Stimulated activated memory B cell treated with anti-CD40 and anti-IgM and Interleukin-4, amounts not matched to agents 10 μg/mL and 1 μg/mL and 100 μg/mL, for 72 hours (primary cell): ENCODE measurements around the gene AKNA.

Experiments used
- ATAC-seq: fragments of 150-1000 bp; cut with Tn5 transposase; 2 replicates; pipeline ENCODE4 v1.10.0; 2021
- H3K27ac Mint-ChIP-seq: one replicate; pipeline ENCODE4 v1.8.0; 2022; ENCODE audit warnings: mild to moderate bottlenecking, mixed read lengths
- H3K27me3 Mint-ChIP-seq: one replicate; pipeline ENCODE4 v1.8.0; 2022; ENCODE audit warnings: mixed read lengths
- H3K36me3 Mint-ChIP-seq: one replicate; pipeline ENCODE4 v1.8.0; 2022; ENCODE audit warnings: mixed read lengths
- H3K4me1 Mint-ChIP-seq: one replicate; pipeline ENCODE4 v1.8.0; 2022; ENCODE audit warnings: mixed read lengths
- H3K4me3 Mint-ChIP-seq: one replicate; pipeline ENCODE4 v1.8.0; 2022; ENCODE audit warnings: mild to moderate bottlenecking, moderate library complexity, mixed read lengths
- H3K9me3 Mint-ChIP-seq: one replicate; pipeline ENCODE4 v1.8.0; 2022; ENCODE audit warnings: mixed read lengths

The AKNA gene

GRCh38 chr9:114367366-114367765, 20.4 kb downstream of the AKNA start:
- Mint-ChIP-seq H3K27ac (peak overlapping the region; percentile 59), H3K4me3 (peak overlapping the region; percentile 18), H3K27me3 (no peaks in the 10 kb centered on the region), H3K36me3 (peaks cover 74% of the 10 kb centered on the region), H3K9me3 (peaks cover 7% of the 10 kb centered on the region), H3K4me1 (peaks cover 92% of the 10 kb centered on the region)
- ATAC-seq, result no peak

- H3K36me3 Mint-ChIP-seq, result peaks cover 68% of the 10 kb centered on the region
- H3K4me3 Mint-ChIP-seq, result peak overlapping the region; percentile 64
- H3K9me3 Mint-ChIP-seq, result peaks cover 7% of the 10 kb centered on the region
- H3K4me1 Mint-ChIP-seq, result peaks cover 84% of the 10 kb centered on the region
- H3K27me3 Mint-ChIP-seq, result no peaks in the 10 kb centered on the region
- peak; percentile 78 for ATAC-seq
- peak overlapping the region; percentile 59 for H3K27ac Mint-ChIP-seq
Observed at GRCh38 chr9:114366334-114367128, 21.3 kb downstream of the AKNA start.

GRCh38 chr9:114365194-114365593, 22.6 kb downstream of the AKNA start:
- H3K36me3 Mint-ChIP-seq, result peaks cover 75% of the 10 kb centered on the region
- peaks cover 7% of the 10 kb centered on the region for H3K9me3 Mint-ChIP-seq
- no peak overlapping the region for H3K4me3 Mint-ChIP-seq
- peak overlapping the region; percentile 84 for H3K27ac Mint-ChIP-seq
- H3K27me3 Mint-ChIP-seq, result no peaks in the 10 kb centered on the region
- ATAC-seq, result no peak
- H3K4me1 Mint-ChIP-seq, result peaks cover 87% of the 10 kb centered on the region

- ATAC-seq, result peak; percentile 74
- Mint-ChIP-seq H3K36me3 (peaks cover 75% of the 10 kb centered on the region), H3K27ac (peak overlapping the region; percentile 84), H3K27me3 (no peaks in the 10 kb centered on the region), H3K4me1 (peaks cover 84% of the 10 kb centered on the region), H3K4me3 (peak overlapping the region; percentile 31), H3K9me3 (peaks cover 2% of the 10 kb centered on the region)
Observed at GRCh38 chr9:114364134-114365041, 23.4 kb downstream of the AKNA start.

- H3K27me3 Mint-ChIP-seq, result no peaks in the 10 kb centered on the region
- no peak for ATAC-seq
- peaks cover 78% of the 10 kb centered on the region for H3K36me3 Mint-ChIP-seq
- peaks cover 2% of the 10 kb centered on the region for H3K9me3 Mint-ChIP-seq
- H3K4me1 Mint-ChIP-seq, result peaks cover 75% of the 10 kb centered on the region
- no peak overlapping the region for H3K4me3 Mint-ChIP-seq
- peak overlapping the region; percentile 84 for H3K27ac Mint-ChIP-seq
Observed at GRCh38 chr9:114363424-114363823, 24.4 kb downstream of the AKNA start.

- Mint-ChIP-seq H3K27ac (peak overlapping the region; percentile 84), H3K36me3 (peaks cover 78% of the 10 kb centered on the region), H3K4me3 (no peak overlapping the region), H3K27me3 (no peaks in the 10 kb centered on the region), H3K9me3 (peaks cover 2% of the 10 kb centered on the region), H3K4me1 (peaks cover 65% of the 10 kb centered on the region)
- no peak for ATAC-seq
Observed at GRCh38 chr9:114362394-114362793, 25.4 kb downstream of the AKNA start.

GRCh38 chr9:114361542-114361941, 26.2 kb downstream of the AKNA start:
- Mint-ChIP-seq H3K36me3 (peaks cover 79% of the 10 kb centered on the region), H3K27me3 (no peaks in the 10 kb centered on the region), H3K4me1 (peaks cover 60% of the 10 kb centered on the region), H3K4me3 (no peak overlapping the region), H3K27ac (peak overlapping the region; percentile 84), H3K9me3 (peaks cover 2% of the 10 kb centered on the region)
- no peak for ATAC-seq

- H3K27me3 Mint-ChIP-seq, result no peaks in the 10 kb centered on the region
- H3K4me1 Mint-ChIP-seq, result peaks cover 48% of the 10 kb centered on the region
- no peak overlapping the region for H3K4me3 Mint-ChIP-seq
- no peak for ATAC-seq
- H3K27ac Mint-ChIP-seq, result peak overlapping the region; percentile 84
- peaks cover 1% of the 10 kb centered on the region for H3K9me3 Mint-ChIP-seq
- H3K36me3 Mint-ChIP-seq, result peaks cover 74% of the 10 kb centered on the region
Observed at GRCh38 chr9:114359801-114360200, 28.0 kb downstream of the AKNA start.

- Mint-ChIP-seq H3K9me3 (no peaks in the 10 kb centered on the region), H3K4me3 (no peak overlapping the region), H3K36me3 (peaks cover 55% of the 10 kb centered on the region), H3K27me3 (no peaks in the 10 kb centered on the region), H3K27ac (peak overlapping the region; percentile 70), H3K4me1 (peaks cover 29% of the 10 kb centered on the region)
- ATAC-seq, result no peak
Observed at GRCh38 chr9:114357911-114358328, 29.9 kb downstream of the AKNA start.

- no peak for ATAC-seq
- Mint-ChIP-seq H3K4me1 (peaks cover 27% of the 10 kb centered on the region), H3K36me3 (peaks cover 53% of the 10 kb centered on the region), H3K4me3 (no peak overlapping the region), H3K9me3 (no peaks in the 10 kb centered on the region), H3K27ac (peak overlapping the region; percentile 70), H3K27me3 (no peaks in the 10 kb centered on the region)
Observed at GRCh38 chr9:114357360-114357759, 30.4 kb downstream of the AKNA start.

GRCh38 chr9:114356792-114357191, 31.0 kb downstream of the AKNA start:
- H3K27ac Mint-ChIP-seq, result peak overlapping the region; percentile 79
- peaks cover 58% of the 10 kb centered on the region for H3K36me3 Mint-ChIP-seq
- H3K4me1 Mint-ChIP-seq, result peaks cover 31% of the 10 kb centered on the region
- no peak for ATAC-seq
- H3K27me3 Mint-ChIP-seq, result no peaks in the 10 kb centered on the region
- no peak overlapping the region for H3K4me3 Mint-ChIP-seq
- H3K9me3 Mint-ChIP-seq, result no peaks in the 10 kb centered on the region

GRCh38 chr9:114355821-114356220, 32.0 kb downstream of the AKNA start:
- Mint-ChIP-seq H3K4me3 (no peak overlapping the region), H3K27ac (peak overlapping the region; percentile 79), H3K9me3 (no peaks in the 10 kb centered on the region), H3K36me3 (peaks cover 55% of the 10 kb centered on the region), H3K4me1 (peaks cover 29% of the 10 kb centered on the region), H3K27me3 (no peaks in the 10 kb centered on the region)
- ATAC-seq, result no peak

GRCh38 chr9:114351932-114352331, 35.9 kb downstream of the AKNA start:
- no peaks in the 10 kb centered on the region for H3K9me3 Mint-ChIP-seq
- no peak for ATAC-seq
- H3K4me1 Mint-ChIP-seq, result peaks cover 53% of the 10 kb centered on the region
- H3K36me3 Mint-ChIP-seq, result peaks cover 56% of the 10 kb centered on the region
- no peak overlapping the region for H3K27ac Mint-ChIP-seq
- H3K27me3 Mint-ChIP-seq, result no peaks in the 10 kb centered on the region
- H3K4me3 Mint-ChIP-seq, result no peak overlapping the region

GRCh38 chr9:114350636-114351401, 37.0 kb downstream of the AKNA start:
- Mint-ChIP-seq H3K9me3 (no peaks in the 10 kb centered on the region), H3K4me1 (peaks cover 46% of the 10 kb centered on the region), H3K27me3 (no peaks in the 10 kb centered on the region), H3K4me3 (no peak overlapping the region), H3K36me3 (peaks cover 58% of the 10 kb centered on the region), H3K27ac (peak overlapping the region; percentile 58)
- ATAC-seq, result no peak
